ENCODE results near the gene EML6. TPM values are rescaled to one million over a fixed set of nuclear protein-coding genes. Genes with fewer than 3 reads are reported as not detected.

EML6 gene
- total and polyA plus RNA-seq, 2 experiments from 2014 or later = 2.7 to 6.2 TPM

DNA sequence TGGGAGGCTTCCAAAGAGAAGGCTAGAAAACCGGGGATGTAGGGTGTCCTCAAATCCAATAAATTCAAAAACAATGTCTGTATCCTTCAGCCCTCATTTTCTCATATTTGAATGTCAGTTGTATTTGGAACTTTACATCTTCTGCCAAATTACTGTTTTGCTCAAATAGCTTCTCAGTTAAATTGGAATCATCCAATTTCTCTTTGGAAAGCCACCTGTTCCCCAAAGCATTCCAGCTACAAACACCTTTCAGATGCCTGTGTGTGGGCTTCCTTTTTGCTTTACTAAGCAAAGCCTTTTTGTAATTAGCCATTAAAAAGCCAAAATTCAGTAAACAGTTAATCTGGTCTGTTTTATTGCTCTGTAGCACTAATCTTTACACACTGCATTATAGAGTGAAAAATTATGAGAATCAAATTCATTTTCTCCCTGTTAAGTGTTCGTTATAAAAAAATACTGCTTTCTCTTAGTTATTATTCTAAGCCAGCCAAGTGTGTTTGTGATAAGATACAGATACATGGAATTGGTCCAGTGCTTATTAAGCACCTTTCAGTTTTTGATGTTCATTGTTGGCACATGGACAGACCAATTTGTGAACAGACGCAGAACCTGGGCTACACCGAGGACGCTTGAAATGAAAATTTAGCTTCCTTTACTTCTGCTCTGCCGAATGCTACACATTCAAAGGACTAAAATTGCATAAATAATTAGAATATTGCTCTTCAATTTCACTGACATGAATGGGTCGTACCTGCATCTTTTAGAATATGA is 175.2 kb downstream of the EML6 start (continued):
- TF ChIP-seq, protein P1, sequence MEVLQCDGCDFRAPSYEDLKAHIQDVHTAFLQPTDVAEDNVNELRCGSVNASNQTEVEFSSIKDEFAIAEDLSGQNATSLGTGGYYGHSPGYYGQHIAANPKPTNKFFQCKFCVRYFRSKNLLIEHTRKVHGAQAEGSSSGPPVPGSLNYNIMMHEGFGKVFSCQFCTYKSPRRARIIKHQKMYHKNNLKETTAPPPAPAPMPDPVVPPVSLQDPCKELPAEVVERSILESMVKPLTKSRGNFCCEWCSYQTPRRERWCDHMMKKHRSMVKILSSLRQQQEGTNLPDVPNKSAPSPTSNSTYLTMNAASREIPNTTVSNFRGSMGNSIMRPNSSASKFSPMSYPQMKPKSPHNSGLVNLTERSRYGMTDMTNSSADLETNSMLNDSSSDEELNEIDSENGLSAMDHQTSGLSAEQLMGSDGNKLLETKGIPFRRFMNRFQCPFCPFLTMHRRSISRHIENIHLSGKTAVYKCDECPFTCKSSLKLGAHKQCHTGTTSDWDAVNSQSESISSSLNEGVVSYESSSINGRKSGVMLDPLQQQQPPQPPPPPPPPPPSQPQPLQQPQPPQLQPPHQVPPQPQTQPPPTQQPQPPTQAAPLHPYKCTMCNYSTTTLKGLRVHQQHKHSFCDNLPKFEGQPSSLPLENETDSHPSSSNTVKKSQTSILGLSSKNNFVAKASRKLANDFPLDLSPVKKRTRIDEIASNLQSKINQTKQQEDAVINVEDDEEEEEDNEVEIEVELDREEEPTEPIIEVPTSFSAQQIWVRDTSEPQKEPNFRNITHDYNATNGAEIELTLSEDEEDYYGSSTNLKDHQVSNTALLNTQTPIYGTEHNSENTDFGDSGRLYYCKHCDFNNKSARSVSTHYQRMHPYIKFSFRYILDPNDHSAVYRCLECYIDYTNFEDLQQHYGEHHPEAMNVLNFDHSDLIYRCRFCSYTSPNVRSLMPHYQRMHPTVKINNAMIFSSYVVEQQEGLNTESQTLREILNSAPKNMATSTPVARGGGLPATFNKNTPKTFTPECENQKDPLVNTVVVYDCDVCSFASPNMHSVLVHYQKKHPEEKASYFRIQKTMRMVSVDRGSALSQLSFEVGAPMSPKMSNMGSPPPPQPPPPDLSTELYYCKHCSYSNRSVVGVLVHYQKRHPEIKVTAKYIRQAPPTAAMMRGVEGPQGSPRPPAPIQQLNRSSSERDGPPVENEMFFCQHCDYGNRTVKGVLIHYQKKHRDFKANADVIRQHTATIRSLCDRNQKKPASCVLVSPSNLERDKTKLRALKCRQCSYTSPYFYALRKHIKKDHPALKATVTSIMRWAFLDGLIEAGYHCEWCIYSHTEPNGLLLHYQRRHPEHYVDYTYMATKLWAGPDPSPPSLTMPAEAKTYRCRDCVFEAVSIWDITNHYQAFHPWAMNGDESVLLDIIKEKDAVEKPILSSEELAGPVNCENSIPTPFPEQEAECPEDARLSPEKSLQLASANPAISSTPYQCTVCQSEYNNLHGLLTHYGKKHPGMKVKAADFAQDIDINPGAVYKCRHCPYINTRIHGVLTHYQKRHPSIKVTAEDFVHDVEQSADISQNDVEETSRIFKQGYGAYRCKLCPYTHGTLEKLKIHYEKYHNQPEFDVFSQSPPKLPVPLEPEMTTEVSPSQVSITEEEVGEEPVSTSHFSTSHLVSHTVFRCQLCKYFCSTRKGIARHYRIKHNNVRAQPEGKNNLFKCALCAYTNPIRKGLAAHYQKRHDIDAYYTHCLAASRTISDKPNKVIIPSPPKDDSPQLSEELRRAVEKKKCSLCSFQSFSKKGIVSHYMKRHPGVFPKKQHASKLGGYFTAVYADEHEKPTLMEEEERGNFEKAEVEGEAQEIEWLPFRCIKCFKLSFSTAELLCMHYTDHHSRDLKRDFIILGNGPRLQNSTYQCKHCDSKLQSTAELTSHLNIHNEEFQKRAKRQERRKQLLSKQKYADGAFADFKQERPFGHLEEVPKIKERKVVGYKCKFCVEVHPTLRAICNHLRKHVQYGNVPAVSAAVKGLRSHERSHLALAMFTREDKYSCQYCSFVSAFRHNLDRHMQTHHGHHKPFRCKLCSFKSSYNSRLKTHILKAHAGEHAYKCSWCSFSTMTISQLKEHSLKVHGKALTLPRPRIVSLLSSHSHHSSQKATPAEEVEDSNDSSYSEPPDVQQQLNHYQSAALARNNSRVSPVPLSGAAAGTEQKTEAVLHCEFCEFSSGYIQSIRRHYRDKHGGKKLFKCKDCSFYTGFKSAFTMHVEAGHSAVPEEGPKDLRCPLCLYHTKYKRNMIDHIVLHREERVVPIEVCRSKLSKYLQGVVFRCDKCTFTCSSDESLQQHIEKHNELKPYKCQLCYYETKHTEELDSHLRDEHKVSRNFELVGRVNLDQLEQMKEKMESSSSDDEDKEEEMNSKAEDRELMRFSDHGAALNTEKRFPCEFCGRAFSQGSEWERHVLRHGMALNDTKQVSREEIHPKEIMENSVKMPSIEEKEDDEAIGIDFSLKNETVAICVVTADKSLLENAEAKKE (CRISPR knock-in tag; IDR thresholded peaks at IDR 0.05) = no peak
- TF ChIP-seq EZH2phosphoT487 (IDR thresholded peaks at IDR 0.05; ENCODE audit: unreplicated experiment) = no peak

DNA sequence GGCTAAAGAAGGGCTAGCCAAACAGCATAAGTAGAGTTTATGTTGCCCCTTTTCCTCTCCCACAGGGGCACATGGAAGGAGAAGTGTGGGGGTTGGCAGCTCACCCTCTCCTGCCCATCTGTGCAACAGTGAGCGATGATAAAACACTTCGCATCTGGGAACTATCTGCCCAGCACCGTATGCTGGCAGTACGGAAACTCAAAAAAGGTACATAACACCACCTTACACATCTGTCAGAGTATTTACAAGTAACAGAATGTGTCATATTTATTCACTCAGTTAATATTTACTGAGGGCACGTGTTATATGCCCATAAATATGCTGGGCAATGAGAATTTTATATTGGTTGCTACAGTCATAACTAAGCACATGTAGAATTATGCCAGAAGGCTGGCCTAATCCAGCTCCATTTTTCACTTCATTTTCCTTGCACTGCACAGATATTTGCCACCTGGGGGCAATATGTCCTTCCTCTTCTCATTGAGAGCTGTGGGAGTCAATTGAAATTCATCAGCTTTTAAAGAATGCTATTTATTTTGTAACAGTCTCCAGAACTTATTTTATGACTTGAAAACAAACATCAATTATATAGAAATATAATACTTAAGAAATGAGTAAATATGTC is 176.2 kb downstream of the EML6 start:
- H3K4me1 Mint-ChIP-seq = no peaks in the 10 kb centered on the region
- Histone ChIP-seq H3K4me2 (no peak overlapping the region), H3K36me3 (ENCODE audit: insufficient read depth) (no peaks in the 10 kb centered on the region), H3F3A (replicated peaks; ENCODE audit: low read depth) (no peaks in the 10 kb centered on the region), H3K27ac (ENCODE audit: low read depth) (no peak overlapping the region), H3K79me2 (replicated peaks; ENCODE audit: insufficient read depth) (no peaks in the 10 kb centered on the region), H3K4me3 (no peak overlapping the region), H3K27me3 (ENCODE audit: insufficient read depth) (no peaks in the 10 kb centered on the region), H3K4me1 (ENCODE audit: insufficient read depth) (no peaks in the 10 kb centered on the region), H4K20me1 (replicated peaks; ENCODE audit: insufficient read depth) (no peaks in the 10 kb centered on the region), H3K9me2 (ENCODE audit: insufficient read depth) (no peaks in the 10 kb centered on the region), H2AFZ (no peak overlapping the region)
- no peaks in the 10 kb centered on the region for H3K36me3 Mint-ChIP-seq (ENCODE audit: low read depth)
- H3K27ac Mint-ChIP-seq = no peak overlapping the region
- no peak for ATAC-seq
- TF ChIP-seq, protein P2, sequence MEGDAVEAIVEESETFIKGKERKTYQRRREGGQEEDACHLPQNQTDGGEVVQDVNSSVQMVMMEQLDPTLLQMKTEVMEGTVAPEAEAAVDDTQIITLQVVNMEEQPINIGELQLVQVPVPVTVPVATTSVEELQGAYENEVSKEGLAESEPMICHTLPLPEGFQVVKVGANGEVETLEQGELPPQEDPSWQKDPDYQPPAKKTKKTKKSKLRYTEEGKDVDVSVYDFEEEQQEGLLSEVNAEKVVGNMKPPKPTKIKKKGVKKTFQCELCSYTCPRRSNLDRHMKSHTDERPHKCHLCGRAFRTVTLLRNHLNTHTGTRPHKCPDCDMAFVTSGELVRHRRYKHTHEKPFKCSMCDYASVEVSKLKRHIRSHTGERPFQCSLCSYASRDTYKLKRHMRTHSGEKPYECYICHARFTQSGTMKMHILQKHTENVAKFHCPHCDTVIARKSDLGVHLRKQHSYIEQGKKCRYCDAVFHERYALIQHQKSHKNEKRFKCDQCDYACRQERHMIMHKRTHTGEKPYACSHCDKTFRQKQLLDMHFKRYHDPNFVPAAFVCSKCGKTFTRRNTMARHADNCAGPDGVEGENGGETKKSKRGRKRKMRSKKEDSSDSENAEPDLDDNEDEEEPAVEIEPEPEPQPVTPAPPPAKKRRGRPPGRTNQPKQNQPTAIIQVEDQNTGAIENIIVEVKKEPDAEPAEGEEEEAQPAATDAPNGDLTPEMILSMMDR (conservative IDR thresholded peaks at IDR 0.05; ENCODE audit: low read depth in 2 of 2) = peak; percentile 58 to 68
- no peak for TF ChIP-seq JUNB (IDR thresholded peaks at IDR 0.05; ENCODE audit: unreplicated experiment)
- H3K4me3 Mint-ChIP-seq = no peak overlapping the region
- H3K27me3 Mint-ChIP-seq (ENCODE audit: insufficient read depth, low read depth, poor library complexity) = peaks cover 2% of the 10 kb centered on the region
- no peaks in the 10 kb centered on the region; the same call in 2 of the 3 replicates for H3K9me3 Mint-ChIP-seq
- DNase-seq (ENCODE audit: low spot score) = peak; percentile 33

All from GM23338 (cell line).